Stimulated activated CD4-positive, alpha-beta T cell treated with anti-CD3 and anti-CD28 coated beads, TNF-alpha, amount 100 ng/mL, for 48 hours (primary cell): Measurements from ENCODE around the gene ADD1.

Source experiments
- DNase-seq, 3 donors: peaks; one replicate each; pipeline ENCODE4 v3.0.0-alpha.2; 2020; ENCODE audit warnings: low read depth in 3 of 3

The ADD1 gene

GRCh38 chr4:2859514-2859913 lies 15.9 kb downstream of the ADD1 start:
- no peak for DNase-seq

DNA sequence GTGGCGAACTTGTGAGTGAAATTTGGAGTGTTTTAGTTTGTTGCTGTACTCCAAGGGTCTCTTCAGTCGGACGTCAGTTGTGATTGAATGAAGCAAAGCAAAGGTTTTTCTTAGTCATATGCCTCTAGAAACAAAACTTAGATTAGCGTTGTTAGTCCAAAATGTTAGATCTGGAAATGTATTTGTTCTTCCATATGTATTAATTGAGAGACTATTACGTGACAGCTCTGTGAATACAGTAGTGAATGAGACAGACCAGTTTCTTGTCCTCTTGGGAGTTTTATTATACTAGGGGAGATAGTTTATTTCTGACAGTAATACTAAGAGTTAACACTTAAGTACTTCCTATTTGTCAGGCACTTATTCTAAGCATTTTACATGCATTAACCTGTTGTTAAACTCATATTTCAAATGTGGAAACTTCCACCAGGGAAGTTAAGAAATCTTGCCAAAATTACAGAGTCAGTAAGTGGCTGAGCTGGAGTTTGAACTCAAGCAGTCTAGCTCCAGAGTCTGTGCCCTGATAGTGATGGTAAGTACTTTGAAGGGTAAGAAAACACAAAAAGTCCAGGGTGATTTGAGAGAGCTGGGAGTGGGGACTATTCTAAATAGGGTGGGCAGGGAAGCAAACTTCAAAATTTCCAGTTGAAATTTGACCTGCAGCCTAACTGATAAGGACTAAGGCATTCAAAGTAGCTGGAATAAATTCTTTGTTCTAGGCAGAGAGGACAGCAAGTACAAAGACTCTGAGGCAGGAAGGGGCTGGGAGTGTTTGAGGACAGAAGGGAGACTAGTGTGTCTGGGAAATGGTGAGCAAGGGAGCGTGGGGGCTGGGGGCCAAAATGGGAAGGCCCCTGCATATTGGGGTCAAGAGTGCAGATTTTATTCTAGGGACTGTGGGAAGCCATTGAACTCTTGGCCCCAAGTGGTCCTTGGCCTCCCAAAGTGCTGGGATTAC lies 17.0 kb downstream of the ADD1 start:
- no peak for DNase-seq

DNA sequence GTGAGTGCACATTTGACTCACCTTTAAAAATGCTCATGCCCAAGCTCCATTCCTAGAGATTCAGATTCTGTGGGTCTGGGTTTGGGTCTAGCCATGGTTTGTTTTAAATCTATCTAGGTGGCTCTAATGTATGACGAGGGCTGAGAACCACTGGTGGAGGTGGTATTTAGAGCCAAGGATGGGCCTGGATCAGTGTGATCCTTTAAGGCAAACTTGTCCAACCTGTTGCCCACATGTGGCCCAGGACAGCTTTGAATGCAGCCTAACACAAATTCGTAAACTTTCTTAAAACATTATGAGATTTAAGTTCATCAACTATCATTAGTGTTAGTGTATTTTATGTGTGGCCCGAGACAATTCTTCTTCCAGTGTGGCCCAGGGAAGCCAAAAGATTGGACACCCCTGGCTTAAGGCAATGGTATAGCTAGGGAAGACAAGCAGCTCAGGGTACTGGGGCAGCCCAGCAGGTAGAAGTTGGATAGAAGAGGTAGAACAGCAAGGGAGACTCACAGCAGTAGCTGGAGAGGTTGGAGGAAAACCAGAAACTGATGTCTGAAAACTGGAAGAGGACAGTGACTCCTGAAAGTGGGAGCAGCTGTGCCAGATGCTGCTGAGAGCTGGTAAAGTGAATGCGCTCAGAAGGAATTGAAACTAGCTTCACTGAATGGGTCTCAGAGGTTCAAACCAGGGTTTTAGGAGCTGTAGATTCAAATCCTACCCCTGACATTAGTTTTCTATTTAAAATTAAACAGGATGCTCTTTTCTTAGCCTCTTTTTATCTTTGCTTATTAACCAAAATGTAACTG lies 18.2 kb downstream of the ADD1 start:
- DNase-seq: no peak

- no peak for DNase-seq
Measured at GRCh38 chr4:2862528-2862927, 18.9 kb downstream of the ADD1 start.

GRCh38 chr4:2863649-2864048 lies 20.0 kb downstream of the ADD1 start:
- no peak for DNase-seq

DNA sequence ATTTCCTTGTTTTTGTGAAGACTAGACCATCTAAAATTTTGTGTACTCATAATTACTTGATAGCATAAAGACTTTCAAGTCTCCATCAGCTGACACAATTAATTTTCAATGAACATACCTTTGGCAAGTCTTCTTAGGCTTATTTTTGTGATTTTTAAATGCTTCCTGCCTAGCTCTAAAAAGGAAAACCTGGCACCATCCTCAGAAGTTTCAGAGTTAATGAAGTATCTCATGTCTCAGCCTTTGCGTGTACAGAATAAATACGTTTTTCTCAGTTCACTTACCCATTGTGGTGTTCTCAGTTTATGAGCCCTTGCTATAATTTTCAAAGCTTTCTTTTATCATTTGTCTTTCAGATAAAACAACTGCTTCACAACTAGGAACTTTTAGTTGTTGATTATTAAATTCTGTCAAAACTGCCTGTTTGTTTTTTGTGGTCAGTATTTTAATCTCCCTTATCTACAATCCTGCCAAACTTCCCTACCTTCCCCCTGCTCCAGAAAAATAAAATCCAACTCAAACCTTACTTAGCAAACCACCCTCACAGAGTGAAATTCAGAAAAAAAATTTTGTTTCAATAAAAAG lies 21.6 kb downstream of the ADD1 start:
- no peak for DNase-seq

GRCh38 chr4:2866160-2866861 lies 22.7 kb downstream of the ADD1 start:
- no peak for DNase-seq

GRCh38 chr4:2866891-2867290 lies 23.2 kb downstream of the ADD1 start:
- DNase-seq: no peak

- DNase-seq: no peak
Measured at GRCh38 chr4:2867758-2868491, 24.3 kb downstream of the ADD1 start.

DNA sequence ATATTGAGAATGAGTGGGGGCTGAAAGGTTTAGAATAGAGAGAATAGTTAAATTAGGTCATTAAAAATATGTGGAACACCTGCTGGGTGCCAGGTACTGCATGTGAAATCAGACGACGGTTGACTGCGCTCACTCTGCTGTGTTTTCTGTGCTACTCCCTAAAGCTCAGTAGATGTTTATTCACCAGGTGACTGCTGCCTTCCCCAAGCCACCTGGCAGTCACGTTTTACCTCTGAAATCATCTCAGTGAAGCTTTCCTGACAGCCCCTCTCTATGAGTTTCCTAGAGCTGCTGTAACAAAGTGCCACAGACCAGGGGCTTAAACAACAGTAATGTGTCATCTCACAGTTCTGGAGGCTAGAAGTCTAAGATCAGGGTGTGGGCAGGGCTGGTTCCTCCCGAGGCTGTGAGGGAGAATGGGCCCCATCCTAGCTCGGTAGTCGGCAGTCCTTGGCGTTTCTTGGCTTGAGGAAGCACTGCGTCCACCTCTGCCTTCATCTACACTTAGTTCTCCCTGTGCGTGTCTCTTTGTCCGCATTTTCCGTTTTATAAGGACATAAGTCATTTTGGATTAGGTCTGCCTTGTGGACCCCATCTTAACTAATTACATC lies 25.3 kb downstream of the ADD1 start:
- no peak for DNase-seq

DNA sequence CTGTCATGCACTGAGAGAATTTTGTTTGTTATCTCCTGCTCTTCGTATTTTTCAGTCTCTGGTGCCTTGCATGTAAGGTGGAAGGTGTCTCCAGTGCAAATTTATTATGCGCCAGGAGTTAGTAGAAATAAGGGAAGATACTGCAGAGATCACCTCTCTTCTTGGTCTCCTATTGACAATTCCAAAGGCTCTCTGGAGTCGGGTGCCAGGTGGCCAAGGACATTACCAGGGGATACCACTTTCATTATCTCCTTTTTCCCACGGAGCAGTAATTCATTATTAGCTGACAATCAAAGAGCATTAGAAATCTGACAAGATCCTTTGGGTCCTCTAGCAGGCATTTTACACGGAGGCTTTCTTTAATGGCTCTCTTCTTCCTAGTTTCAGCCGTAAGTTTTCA lies 26.0 kb downstream of the ADD1 start:
- DNase-seq: no peak

GRCh38 chr4:2870082-2870481 lies 26.4 kb downstream of the ADD1 start:
- DNase-seq: no peak

DNA sequence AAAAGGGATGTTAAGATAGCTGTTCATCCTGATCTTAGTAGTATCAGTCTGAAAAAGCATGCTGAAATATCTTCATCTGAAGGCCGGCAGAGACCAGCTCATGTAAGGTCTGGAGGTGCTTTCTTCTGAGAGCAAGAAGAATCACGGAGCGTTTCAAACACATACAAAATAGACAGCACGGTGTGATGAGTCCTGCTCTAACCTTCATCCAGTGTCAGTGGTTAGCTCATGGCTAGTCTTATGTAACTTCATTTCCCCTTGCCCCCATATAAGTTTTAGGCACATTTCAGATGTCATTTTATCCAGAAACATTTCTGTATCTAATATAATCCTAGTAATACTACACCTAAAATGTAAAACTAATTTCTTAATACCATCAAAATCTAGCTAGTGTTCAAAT lies 27.8 kb downstream of the ADD1 start:
- no peak for DNase-seq

DNA sequence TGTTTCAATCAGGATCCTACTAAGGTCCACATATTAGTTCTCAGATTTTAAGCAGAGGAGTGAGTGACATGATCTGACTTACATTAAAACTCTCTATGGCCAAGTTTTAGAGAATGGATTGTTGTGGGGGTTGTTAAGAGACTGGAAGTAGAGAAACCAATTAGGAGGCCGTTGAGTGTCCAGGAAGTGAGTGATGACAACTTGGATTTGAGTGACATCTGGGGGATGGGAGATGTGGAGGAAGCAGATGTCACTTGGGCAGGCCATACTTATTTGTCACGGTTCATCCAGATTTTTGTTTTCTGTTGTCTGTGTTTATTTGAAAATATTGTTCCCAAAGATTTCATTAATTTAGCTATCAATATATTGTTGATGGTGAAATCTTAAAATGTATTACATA lies 28.3 kb downstream of the ADD1 start:
- DNase-seq: no peak

DNA sequence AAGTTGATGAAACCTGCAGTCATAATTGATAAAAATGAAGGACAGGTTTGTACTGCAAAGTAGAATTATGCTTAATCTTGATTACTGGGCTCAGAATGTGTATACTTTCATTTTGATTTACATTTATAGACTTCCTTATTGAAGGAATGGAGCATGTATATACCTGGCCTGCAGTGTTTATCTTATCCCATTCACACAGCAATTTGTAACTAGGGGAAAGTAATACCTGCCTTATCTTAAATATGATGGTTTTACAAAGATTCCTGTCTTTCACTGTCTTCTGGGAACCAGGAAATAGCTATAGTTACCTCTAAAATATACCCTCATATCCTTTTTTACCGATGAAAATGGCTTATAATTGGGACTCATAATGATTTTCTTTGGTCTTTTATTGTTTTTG lies 29.7 kb downstream of the ADD1 start:
- no peak for DNase-seq

- no peak for DNase-seq
Measured at GRCh38 chr4:2874861-2875260, 31.2 kb downstream of the ADD1 start.

- DNase-seq: no peak
Measured at GRCh38 chr4:2875556-2875955, 31.9 kb downstream of the ADD1 start.

DNA sequence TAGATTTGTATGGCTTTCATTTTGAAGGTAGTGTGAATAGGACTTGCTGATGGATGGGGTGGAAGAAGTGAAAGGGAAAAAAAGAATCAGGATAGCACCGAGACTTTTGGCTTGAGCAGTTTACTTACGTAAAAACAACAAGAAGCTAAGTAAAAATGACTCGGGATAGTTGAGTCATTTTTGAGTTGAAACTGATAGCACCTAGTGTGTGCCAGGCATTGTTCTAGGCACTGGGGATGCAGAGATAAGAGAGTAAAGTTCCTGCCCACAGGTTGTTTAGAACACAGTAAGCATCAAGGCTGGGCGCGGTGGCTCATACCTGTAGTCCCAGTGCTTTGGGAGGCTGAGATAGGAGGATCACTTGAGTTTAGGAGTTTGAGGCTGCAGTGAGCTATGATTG lies 34.7 kb downstream of the ADD1 start:
- peak in 2 of 3 donors; percentile 3 to 8 for DNase-seq

- DNase-seq: no peak
Measured at GRCh38 chr4:2879026-2879425, 35.4 kb downstream of the ADD1 start.

- no peak for DNase-seq
Measured at GRCh38 chr4:2881431-2881830, 37.8 kb downstream of the ADD1 start.

GRCh38 chr4:2882341-2882740 lies 38.7 kb downstream of the ADD1 start:
- no peak for DNase-seq
